GM10266 (cell line): ENCODE data around the gene ZDHHC3.

Experiments used
- DNase-seq: peaks from one replicate; pipeline ENCODE4 v3.0.0; 2012; ENCODE audit errors: extremely low spot score
- TF ChIP-seq, protein P1 (sequence below): IDR thresholded peaks from 2 replicates; pipeline ENCODE4 v1.5.1; 2012; ENCODE audit warnings: mild to moderate bottlenecking, low read depth; ENCODE audit not compliant: control insufficient read depth, insufficient read depth; ENCODE audit errors: missing control alignments

Gene ZDHHC3

DNA sequence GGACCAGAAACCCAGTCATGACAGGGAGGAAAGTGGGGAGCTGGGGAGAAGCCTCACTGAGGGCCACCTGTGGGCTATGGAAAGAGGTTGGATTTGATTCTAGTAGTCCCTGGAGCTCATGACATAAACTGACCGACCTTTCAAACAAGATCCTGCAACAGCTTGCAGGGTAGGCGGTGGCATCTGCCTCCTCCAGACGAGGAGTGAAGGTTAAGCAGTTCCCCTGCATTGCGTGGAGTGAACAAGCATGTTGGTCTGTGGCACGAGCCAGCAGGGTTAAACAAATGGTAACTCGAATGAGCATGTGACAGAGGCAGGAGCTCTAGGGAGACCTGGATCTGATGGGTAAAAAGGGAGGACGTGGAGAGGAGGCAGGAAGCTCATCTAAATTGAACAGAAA is 88.9 kb downstream of the ZDHHC3 start:
- no peak for DNase-seq
- TF ChIP-seq, protein P1, sequence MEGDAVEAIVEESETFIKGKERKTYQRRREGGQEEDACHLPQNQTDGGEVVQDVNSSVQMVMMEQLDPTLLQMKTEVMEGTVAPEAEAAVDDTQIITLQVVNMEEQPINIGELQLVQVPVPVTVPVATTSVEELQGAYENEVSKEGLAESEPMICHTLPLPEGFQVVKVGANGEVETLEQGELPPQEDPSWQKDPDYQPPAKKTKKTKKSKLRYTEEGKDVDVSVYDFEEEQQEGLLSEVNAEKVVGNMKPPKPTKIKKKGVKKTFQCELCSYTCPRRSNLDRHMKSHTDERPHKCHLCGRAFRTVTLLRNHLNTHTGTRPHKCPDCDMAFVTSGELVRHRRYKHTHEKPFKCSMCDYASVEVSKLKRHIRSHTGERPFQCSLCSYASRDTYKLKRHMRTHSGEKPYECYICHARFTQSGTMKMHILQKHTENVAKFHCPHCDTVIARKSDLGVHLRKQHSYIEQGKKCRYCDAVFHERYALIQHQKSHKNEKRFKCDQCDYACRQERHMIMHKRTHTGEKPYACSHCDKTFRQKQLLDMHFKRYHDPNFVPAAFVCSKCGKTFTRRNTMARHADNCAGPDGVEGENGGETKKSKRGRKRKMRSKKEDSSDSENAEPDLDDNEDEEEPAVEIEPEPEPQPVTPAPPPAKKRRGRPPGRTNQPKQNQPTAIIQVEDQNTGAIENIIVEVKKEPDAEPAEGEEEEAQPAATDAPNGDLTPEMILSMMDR, result no peak

GRCh38 chr3:44886561-44886960 is 89.4 kb downstream of the ZDHHC3 start:
- DNase-seq, result no peak

DNA sequence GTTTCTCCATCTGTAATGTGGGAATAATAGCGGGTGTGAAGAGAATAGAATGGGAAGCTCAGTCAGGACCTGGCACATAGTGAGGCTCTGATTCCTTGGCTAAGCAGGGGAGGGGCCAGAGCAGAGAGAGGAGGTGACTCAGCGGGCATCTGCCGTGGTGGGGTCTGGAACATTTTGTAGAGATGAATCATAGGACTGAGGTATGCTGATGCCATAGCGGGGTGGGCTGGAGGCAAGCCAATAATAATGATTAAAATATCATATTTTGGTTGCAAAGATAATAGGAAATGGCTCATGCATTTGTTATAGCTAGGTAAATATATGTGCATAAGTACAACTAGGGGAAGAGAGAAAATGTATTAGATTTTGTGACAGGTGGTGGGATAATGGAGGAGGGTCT is 90.4 kb downstream of the ZDHHC3 start:
- TF ChIP-seq, protein P1, result no peak
- no peak for DNase-seq

More at GRCh38 chr3:44886561-44886960, 89.4 kb downstream of the ZDHHC3 start:
- TF ChIP-seq, protein P1, result no peak

DNA sequence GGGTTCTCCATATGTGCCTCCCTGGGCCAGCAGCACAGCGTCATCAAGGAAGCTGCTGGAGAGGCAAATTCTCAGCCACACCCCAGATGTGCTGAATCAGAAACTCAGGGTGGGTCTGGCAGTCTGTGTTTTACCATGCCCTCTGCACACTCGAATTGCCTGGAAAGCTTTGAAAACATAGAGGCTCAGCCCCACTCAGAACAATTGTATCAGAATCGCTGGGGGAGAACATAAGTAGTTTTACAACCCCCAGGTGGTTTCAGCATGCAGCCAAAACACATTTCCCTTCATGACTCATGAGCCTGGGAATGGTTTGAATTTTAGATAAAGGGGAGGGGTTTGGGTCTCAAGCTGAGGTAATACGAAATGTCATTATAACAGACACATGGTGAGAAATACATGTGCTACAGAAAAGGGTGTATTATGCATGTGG is 92.0 kb downstream of the ZDHHC3 start:
- no peak for DNase-seq
- TF ChIP-seq, protein P1, result no peak

GRCh38 chr3:44883213-44883955 is 92.6 kb downstream of the ZDHHC3 start:
- no peak for DNase-seq
- TF ChIP-seq, protein P1, result peak; percentile 12

DNA sequence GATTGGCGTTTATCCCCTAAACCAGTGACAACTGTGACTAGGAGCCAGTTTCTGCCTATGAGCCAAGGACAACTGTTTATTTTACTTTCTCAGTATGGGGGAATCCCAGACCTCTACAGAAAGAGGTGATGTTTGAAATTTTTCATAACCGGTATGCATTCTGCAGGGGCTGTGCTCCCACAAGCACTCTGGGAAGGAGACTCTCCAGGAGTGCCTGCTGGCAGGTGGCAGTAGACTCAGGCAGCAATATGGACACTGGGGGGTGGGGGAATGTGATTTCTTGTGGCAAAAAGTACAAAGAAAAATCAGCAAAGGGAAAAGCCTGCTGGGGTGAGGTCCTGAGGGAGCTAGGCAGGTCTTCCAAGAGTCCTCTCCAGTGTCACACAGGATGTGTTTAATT is 95.7 kb downstream of the ZDHHC3 start:
- DNase-seq, result no peak

GRCh38 chr3:44877333-44877732 is 98.6 kb downstream of the ZDHHC3 start:
- DNase-seq, result no peak

More for the DNA sequence above, 95.7 kb downstream of the ZDHHC3 start:
- TF ChIP-seq, protein P1, result no peak

More at GRCh38 chr3:44877333-44877732, 98.6 kb downstream of the ZDHHC3 start:
- TF ChIP-seq, protein P1, result no peak
